ENCODE data around the gene DPM3. TPM values are rescaled to one million over a fixed set of nuclear protein-coding genes. Genes with fewer than 3 reads are reported as not detected.

Gene DPM3
- total RNA-seq, 1 experiment from 2014 or later, result 113 TPM

DNA sequence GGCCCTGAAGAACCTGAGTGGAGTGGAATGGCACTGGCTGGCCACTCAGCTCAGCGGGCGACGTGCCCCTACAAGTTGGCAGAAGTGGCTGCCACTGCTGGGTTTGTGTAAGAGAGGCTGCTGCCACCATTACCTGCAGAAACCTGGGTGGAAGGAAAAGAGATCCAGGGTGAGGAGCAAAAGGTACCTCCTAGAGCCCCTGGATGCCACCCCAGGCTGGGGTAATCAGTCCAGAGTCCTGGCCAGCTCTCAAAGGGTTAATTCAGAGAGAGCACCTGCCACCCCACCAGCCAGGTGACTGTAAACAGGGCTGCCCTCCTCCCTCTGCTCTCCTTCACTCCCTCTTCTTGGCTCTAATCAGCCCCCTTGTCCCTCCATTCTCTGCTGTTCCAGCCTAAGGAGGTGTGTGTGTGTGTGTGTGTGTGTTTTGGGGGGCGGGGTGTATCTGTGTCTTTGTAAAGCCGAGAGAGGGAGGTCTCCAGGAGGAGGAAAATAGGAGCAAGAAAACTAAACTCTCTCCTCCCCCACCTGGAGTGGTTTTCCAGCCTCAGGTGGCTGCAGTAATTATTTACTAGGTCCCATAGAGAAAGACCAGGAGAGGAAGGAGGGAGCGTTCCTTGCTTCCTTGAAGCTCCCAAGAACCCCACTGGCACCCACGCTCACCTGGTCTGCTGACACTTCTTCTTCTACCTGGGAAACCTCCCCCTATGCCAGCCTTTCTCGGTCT, 45.9 kb upstream of the DPM3 start:
- POLR2A ChIA-PET, result interaction anchor here (2.6 kb wide), 1 partner anchor 8 kb away, joined by 11 read pairs; no protein-coding TSS in a partner anchor
- no peaks in the 10 kb centered on the region for H3K9me2 ChIP-seq (ENCODE audit: insufficient read depth)
- RAD21 ChIA-PET (ENCODE audit: low non-redundant PET in 1 of 2, low total read pairs in 2 of 2, uncharacterized antibody in 2 of 2, unreplicated experiment in 2 of 2), result no interaction called here
- H3K27ac ChIP-seq (ENCODE audit: low read depth, low read length), result no peak overlapping the region
- CTCF ChIA-PET, result interaction anchor here (2.4 kb wide), 1 partner anchor 13 kb away, joined by 9 read pairs; the partner anchor contains the start of gene KRTCAP2
- H3K9ac ChIP-seq (ENCODE audit: low read length), result no peak overlapping the region
- H3K36me3 ChIP-seq (ENCODE audit: control insufficient read depth in 1 of 2, insufficient read depth in 2 of 2, low read length in 2 of 2), result no peaks in the 10 kb centered on the region
- no peak overlapping the region for H2AFZ ChIP-seq (ENCODE audit: low read depth, low read length, poor library complexity, severe bottlenecking)
- intact Hi-C loops (cut with micrococcal nuclease), result no loop called here
- ATAC-seq, result no peak
- H3K4me1 ChIP-seq (ENCODE audit: control insufficient read depth in 1 of 2, insufficient read depth in 2 of 2, low read length in 2 of 2), result no peaks in the 10 kb centered on the region; a peak in 2 of 4 replicates
- TF ChIP-seq YY1 (IDR thresholded peaks at IDR 0.05; ENCODE audit: extremely low read depth, insufficient replicate concordance, low read depth, low read length) (no peak), TCF7L2 (IDR thresholded peaks at IDR 0.05; ENCODE audit: borderline replicate concordance, extremely low read depth, insufficient read depth, insufficient read length) (no peak), SIN3A (IDR thresholded peaks at IDR 0.05; ENCODE audit: low read depth) (no peak), ZFX (IDR thresholded peaks at IDR 0.05) (no peak), RAD21 (IDR thresholded peaks at IDR 0.05; ENCODE audit: low read depth) (no peak), ZNF274 (IDR thresholded peaks at IDR 0.05; ENCODE audit: low read depth, low read length) (no peak), CEBPB (IDR thresholded peaks at IDR 0.05; ENCODE audit: low read depth) (no peak), EGR1 (IDR thresholded peaks at IDR 0.05; ENCODE audit: low read depth) (no peak)
- TF ChIP-seq, protein P1, sequence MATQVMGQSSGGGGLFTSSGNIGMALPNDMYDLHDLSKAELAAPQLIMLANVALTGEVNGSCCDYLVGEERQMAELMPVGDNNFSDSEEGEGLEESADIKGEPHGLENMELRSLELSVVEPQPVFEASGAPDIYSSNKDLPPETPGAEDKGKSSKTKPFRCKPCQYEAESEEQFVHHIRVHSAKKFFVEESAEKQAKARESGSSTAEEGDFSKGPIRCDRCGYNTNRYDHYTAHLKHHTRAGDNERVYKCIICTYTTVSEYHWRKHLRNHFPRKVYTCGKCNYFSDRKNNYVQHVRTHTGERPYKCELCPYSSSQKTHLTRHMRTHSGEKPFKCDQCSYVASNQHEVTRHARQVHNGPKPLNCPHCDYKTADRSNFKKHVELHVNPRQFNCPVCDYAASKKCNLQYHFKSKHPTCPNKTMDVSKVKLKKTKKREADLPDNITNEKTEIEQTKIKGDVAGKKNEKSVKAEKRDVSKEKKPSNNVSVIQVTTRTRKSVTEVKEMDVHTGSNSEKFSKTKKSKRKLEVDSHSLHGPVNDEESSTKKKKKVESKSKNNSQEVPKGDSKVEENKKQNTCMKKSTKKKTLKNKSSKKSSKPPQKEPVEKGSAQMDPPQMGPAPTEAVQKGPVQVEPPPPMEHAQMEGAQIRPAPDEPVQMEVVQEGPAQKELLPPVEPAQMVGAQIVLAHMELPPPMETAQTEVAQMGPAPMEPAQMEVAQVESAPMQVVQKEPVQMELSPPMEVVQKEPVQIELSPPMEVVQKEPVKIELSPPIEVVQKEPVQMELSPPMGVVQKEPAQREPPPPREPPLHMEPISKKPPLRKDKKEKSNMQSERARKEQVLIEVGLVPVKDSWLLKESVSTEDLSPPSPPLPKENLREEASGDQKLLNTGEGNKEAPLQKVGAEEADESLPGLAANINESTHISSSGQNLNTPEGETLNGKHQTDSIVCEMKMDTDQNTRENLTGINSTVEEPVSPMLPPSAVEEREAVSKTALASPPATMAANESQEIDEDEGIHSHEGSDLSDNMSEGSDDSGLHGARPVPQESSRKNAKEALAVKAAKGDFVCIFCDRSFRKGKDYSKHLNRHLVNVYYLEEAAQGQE (IDR thresholded peaks at IDR 0.05; ENCODE audit: low read depth), result no peak
- TF ChIP-seq, protein P2, sequence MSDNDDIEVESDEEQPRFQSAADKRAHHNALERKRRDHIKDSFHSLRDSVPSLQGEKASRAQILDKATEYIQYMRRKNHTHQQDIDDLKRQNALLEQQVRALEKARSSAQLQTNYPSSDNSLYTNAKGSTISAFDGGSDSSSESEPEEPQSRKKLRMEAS (IDR thresholded peaks at IDR 0.05), result no peak
- no peak for DNase-seq (ENCODE audit: low read depth, low spot score)
- H4K20me1 ChIP-seq (ENCODE audit: insufficient read depth), result no peaks in the 10 kb centered on the region
- no peak overlapping the region for H3K4me2 ChIP-seq (ENCODE audit: low read length)
- no peak overlapping the region for H3K4me3 ChIP-seq (replicated peaks in 1 of 2; ENCODE audit: low read depth in 1 of 2, low read length in 2 of 2)
- H3K79me2 ChIP-seq (ENCODE audit: insufficient read depth, low read length), result no peaks in the 10 kb centered on the region
- BruUV-seq (replicated peaks), result no TSS peak
- H3K27me3 ChIP-seq (ENCODE audit: insufficient read depth, low read length), result no peaks in the 10 kb centered on the region
- H3K9me3 ChIP-seq (ENCODE audit: control insufficient read depth in 1 of 2, insufficient read depth in 1 of 2, low read depth in 1 of 2, low read length in 2 of 2), result no peaks in the 10 kb centered on the region

Measured in HCT116 (cell line).